ENCODE results near the gene LRRC4B. TPM values are rescaled to one million over a fixed set of nuclear protein-coding genes. Genes with fewer than 3 reads are reported as not detected.
A peak's percentile ranks its signal among the peaks of the same experiment; 100 is the strongest.

Gene LRRC4B
- total RNA-seq, 1 experiment from 2014 or later: 0.54 TPM

DNA sequence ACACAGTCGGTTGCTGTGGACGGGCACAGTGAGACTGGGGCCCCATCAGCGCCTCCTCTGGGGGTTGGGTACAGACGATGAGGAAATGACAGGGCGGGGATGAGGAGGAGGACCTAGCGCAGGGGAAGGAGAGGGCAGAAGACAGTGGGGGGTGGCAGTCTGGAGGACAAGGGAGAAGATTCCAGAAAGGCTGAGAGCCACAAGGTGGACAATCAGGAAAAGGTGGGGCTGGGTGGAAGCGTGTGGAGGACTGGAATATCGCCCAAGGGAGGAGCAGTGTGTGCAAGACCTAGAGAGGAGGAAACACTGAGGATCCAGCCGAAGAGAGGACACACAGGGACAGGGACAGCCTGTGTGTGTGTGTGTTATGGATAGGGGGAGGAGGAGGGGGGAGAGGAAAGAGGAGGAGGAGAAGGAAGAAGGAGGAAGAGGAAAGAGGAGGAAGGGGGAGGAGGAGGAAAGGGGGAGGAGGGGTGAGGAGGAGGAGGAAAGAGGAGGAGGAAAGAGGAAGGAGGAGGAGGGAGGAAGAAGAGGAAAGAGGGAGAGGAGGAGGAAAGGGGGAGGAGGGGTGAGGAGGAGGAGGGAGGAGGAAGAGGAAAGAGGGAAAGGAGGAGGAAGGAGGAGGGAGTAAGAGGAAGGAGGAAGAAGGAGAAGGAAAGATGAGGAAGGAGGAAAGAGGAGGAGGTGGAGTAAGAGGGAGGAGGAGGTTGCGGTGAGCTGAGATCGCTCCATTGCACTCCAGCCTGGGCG lies 75.8 kb downstream of the LRRC4B start:
- DNase-seq: peak in 1 of 2 experiments; percentile 33
- intact Hi-C loops (cut with micrococcal nuclease; ENCODE audit: unreplicated experiment): no loop called here
- H3K4me1 ChIP-seq: no peaks in the 10 kb centered on the region
- no peaks in the 10 kb centered on the region for H3K9me3 ChIP-seq
- H3K4me3 ChIP-seq (ENCODE audit: low read depth, low read length): no peak overlapping the region
- Mint-ChIP-seq H3K27ac (ENCODE audit: unreplicated experiment) (no peak overlapping the region), H3K27me3 (ENCODE audit: insufficient read depth, unreplicated experiment) (peaks cover 35% of the 10 kb centered on the region), H3K9me3 (ENCODE audit: unreplicated experiment) (no peaks in the 10 kb centered on the region), H3K4me3 (ENCODE audit: unreplicated experiment) (peak overlapping the region; percentile 0), H3K4me1 (ENCODE audit: low read depth, unreplicated experiment) (peaks cover 10% of the 10 kb centered on the region), H3K36me3 (ENCODE audit: insufficient read depth, unreplicated experiment) (peaks cover 11% of the 10 kb centered on the region)
- no peaks in the 10 kb centered on the region for H3K27me3 ChIP-seq (replicated peaks; ENCODE audit: control insufficient read depth, insufficient read depth, low read length)
- ChIA-PET CTCF (no interaction called here), POLR2A (no interaction called here)
- no peaks in the 10 kb centered on the region for H3K36me3 ChIP-seq (ENCODE audit: control insufficient read depth, insufficient read depth, low read length)
- TF ChIP-seq, protein P1, sequence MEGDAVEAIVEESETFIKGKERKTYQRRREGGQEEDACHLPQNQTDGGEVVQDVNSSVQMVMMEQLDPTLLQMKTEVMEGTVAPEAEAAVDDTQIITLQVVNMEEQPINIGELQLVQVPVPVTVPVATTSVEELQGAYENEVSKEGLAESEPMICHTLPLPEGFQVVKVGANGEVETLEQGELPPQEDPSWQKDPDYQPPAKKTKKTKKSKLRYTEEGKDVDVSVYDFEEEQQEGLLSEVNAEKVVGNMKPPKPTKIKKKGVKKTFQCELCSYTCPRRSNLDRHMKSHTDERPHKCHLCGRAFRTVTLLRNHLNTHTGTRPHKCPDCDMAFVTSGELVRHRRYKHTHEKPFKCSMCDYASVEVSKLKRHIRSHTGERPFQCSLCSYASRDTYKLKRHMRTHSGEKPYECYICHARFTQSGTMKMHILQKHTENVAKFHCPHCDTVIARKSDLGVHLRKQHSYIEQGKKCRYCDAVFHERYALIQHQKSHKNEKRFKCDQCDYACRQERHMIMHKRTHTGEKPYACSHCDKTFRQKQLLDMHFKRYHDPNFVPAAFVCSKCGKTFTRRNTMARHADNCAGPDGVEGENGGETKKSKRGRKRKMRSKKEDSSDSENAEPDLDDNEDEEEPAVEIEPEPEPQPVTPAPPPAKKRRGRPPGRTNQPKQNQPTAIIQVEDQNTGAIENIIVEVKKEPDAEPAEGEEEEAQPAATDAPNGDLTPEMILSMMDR (IDR thresholded peaks at IDR 0.05; ENCODE audit: insufficient read depth in 1 of 2, low read depth in 1 of 2, low read length in 1 of 2, severe bottlenecking in 1 of 2, unreplicated experiment in 1 of 2): no peak
- BruUV-seq (replicated peaks): no TSS peak

DNA sequence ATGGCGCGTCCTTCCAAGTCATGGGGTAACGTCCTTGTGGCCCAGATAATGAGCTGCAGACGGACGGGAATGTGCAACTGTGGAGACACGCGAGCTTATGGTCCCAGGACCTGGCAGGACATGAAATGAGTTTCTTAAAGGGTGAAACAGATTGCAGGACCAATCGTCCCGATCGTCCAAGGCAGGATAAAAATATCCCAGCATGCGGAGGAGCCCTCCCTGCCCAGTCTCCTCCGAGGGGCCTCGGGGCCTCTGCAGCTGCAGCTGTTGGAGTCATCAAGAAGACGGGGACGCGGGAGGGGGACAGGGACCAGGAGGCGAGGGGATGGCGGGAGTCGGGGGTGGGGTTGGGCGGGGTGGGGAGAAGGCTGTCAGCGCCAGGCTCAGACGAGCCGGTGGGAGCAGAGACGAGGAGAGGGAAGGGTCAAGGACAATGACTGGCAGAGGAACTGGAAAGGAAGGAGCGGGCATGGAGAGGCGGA lies 77.2 kb downstream of the LRRC4B start:
- Mint-ChIP-seq H3K27ac (ENCODE audit: unreplicated experiment) (no peak overlapping the region), H3K27me3 (ENCODE audit: insufficient read depth, unreplicated experiment) (peaks cover 35% of the 10 kb centered on the region), H3K9me3 (ENCODE audit: unreplicated experiment) (no peaks in the 10 kb centered on the region), H3K4me3 (ENCODE audit: unreplicated experiment) (peak overlapping the region; percentile 0), H3K36me3 (ENCODE audit: insufficient read depth, unreplicated experiment) (peaks cover 12% of the 10 kb centered on the region), H3K4me1 (ENCODE audit: low read depth, unreplicated experiment) (peaks cover 10% of the 10 kb centered on the region)
- no peak for DNase-seq
- intact Hi-C loops (cut with micrococcal nuclease; ENCODE audit: unreplicated experiment): no loop called here
- TF ChIP-seq, protein P1 (IDR thresholded peaks at IDR 0.05; ENCODE audit: insufficient read depth in 1 of 2, low read depth in 1 of 2, low read length in 1 of 2, severe bottlenecking in 1 of 2, unreplicated experiment in 1 of 2): no peak
- POLR2A ChIA-PET: no interaction called here
- BruUV-seq (replicated peaks): no TSS peak
- CTCF ChIA-PET: interaction anchor here (0.6 kb wide), 1 partner anchor 162 kb away, joined by 6 read pairs; no protein-coding TSS in a partner anchor
- H3K4me3 ChIP-seq (ENCODE audit: low read depth, low read length): no peak overlapping the region
- H3K27me3 ChIP-seq (replicated peaks; ENCODE audit: control insufficient read depth, insufficient read depth, low read length): no peaks in the 10 kb centered on the region
- no peaks in the 10 kb centered on the region for H3K4me1 ChIP-seq
- H3K36me3 ChIP-seq (ENCODE audit: control insufficient read depth, insufficient read depth, low read length): no peaks in the 10 kb centered on the region
- H3K9me3 ChIP-seq: peaks cover 10% of the 10 kb centered on the region

DNA sequence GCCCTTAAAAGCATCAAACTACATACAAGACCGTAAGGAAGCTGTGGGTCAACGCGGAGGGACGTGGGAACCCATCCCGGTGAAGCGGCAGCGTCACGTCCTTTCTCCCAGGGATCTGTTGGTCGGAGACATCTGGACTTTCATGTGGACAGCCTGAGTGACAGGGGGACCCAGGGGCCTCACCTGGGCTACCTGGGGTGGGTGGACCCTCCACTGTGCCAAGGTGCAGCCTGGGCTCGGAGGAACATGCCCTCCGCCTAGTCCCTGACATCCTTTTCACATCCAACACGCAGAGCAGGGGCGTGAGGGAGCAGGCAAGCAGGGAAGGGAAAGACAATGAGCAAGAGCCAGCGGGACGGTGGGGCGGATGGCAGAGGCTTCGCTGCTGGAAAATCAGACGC lies 77.8 kb downstream of the LRRC4B start:
- TF ChIP-seq, protein P1 (IDR thresholded peaks at IDR 0.05; ENCODE audit: insufficient read depth in 1 of 2, low read depth in 1 of 2, low read length in 1 of 2, severe bottlenecking in 1 of 2, unreplicated experiment in 1 of 2): no peak
- Histone ChIP-seq H3K4me3 (ENCODE audit: low read depth, low read length) (no peak overlapping the region), H3K9me3 (peaks cover 13% of the 10 kb centered on the region), H3K4me1 (no peaks in the 10 kb centered on the region), H3K36me3 (ENCODE audit: control insufficient read depth, insufficient read depth, low read length) (no peaks in the 10 kb centered on the region), H3K27me3 (replicated peaks; ENCODE audit: control insufficient read depth, insufficient read depth, low read length) (no peaks in the 10 kb centered on the region)
- Mint-ChIP-seq H3K36me3 (ENCODE audit: insufficient read depth, unreplicated experiment) (peaks cover 12% of the 10 kb centered on the region), H3K27ac (ENCODE audit: unreplicated experiment) (no peak overlapping the region), H3K4me1 (ENCODE audit: low read depth, unreplicated experiment) (peaks cover 10% of the 10 kb centered on the region), H3K9me3 (ENCODE audit: unreplicated experiment) (no peaks in the 10 kb centered on the region), H3K27me3 (ENCODE audit: insufficient read depth, unreplicated experiment) (peaks cover 35% of the 10 kb centered on the region), H3K4me3 (ENCODE audit: unreplicated experiment) (no peak overlapping the region)
- CTCF ChIA-PET: no interaction called here
- POLR2A ChIA-PET: no interaction called here
- DNase-seq: no peak
- intact Hi-C loops (cut with micrococcal nuclease; ENCODE audit: unreplicated experiment): no loop called here
- BruUV-seq (replicated peaks): no TSS peak

All from Caco-2 (cell line).